Activated T-helper 1 cell treated with anti-CD3 and anti-CD28 coated beads, Interleukin-12 subunit alpha, Interleukin-12 subunit beta, Interleukin-2, Interleukin-4 antibody, amounts not matched to agents 30 ng/mL and 10 ng/mL and 1 ng/mL, durations not matched to agents 14 hours and 24 hours and 36 hours (primary cell): ENCODE data around the gene LIMK2. TPM values are rescaled to one million over a fixed set of nuclear protein-coding genes. Genes with fewer than 3 reads are reported as not detected.
A peak's percentile ranks its signal among the peaks of the same experiment; 100 is the strongest.
"Not testable (repeated sequence)": the region's sequence is repeated elsewhere in the genome, so short reads cannot be mapped to it uniquely, and the experiment has no call there.

ENCODE experiments used
- DNase-seq: peaks from one replicate; pipeline ENCODE4 v3.0.0; 2021; ENCODE audit warnings: low spot score
- H3K27ac Mint-ChIP-seq: one replicate; pipeline ENCODE4 v1.8.0; 2021; ENCODE audit warnings: mild to moderate bottlenecking, mixed read lengths
- H3K27me3 Mint-ChIP-seq: one replicate; pipeline ENCODE4 v1.8.0; 2022; ENCODE audit warnings: mild to moderate bottlenecking, moderate library complexity, mixed read lengths; ENCODE audit not compliant: insufficient read depth
- H3K36me3 Mint-ChIP-seq: one replicate; pipeline ENCODE4 v1.8.0; 2021; ENCODE audit warnings: low read depth, mixed read lengths
- H3K4me1 Mint-ChIP-seq: one replicate; pipeline ENCODE4 v1.8.0; 2021; ENCODE audit warnings: low read depth, mixed read lengths
- H3K4me3 Mint-ChIP-seq: one replicate; pipeline ENCODE4 v1.8.0; 2021; ENCODE audit warnings: mild to moderate bottlenecking, moderate library complexity, mixed read lengths
- H3K9me3 Mint-ChIP-seq: one replicate; pipeline ENCODE4 v1.8.0; 2021; ENCODE audit warnings: mixed read lengths
- intact Hi-C: fragments of 100-400 bp; cut with micrococcal nuclease; formaldehyde crosslinking; loops from one replicate; pipeline ENCODE4 v1.15.1; 2024
- total RNA-seq: library from RNA; stranded (reverse); gene quantifications from 2 replicates; pipeline ENCODE4 v1.2.3, GENCODE V29; 2022

LIMK2 gene
- 39.8 and 40.7 TPM in 2 replicates for total RNA-seq

GRCh38 chr22:31211862-31212730 lies at the start of gene LIMK2:
Gene LIMK2 (plus strand): TSS chr22:31212298. CDS start chr22:31212409, 111 bp downstream.
- intact Hi-C loops, result loop anchor here (1.0 to 10.0 kb wide), 11 partner anchors 17 to 547 kb away; partner anchors contain the start of genes DUSP18, MORC2, PIK3IP1 and PRR14L
- DNase-seq, result peak; percentile 95
- H3K4me1 Mint-ChIP-seq, result peaks cover 54% of the 10 kb centered on the region
- H3K27me3 Mint-ChIP-seq, result no peaks in the 10 kb centered on the region
- no peaks in the 10 kb centered on the region for H3K9me3 Mint-ChIP-seq
- H3K36me3 Mint-ChIP-seq, result peaks cover 15% of the 10 kb centered on the region
- peak within 1 kb of the TSS; percentile 89 for H3K4me3 Mint-ChIP-seq
- H3K27ac Mint-ChIP-seq, result peak within 1 kb of the TSS; percentile 83

GRCh38 chr22:31170971-31171370 lies 41.1 kb upstream of the LIMK2 start:
- DNase-seq, result no peak
- Mint-ChIP-seq H3K27me3 (no peaks in the 10 kb centered on the region), H3K9me3 (no peaks in the 10 kb centered on the region), H3K4me1 (peaks cover 21% of the 10 kb centered on the region), H3K4me3 (no peak overlapping the region), H3K27ac (no peak overlapping the region), H3K36me3 (peaks cover 12% of the 10 kb centered on the region)
- intact Hi-C loops, result no loop called here

GRCh38 chr22:31171734-31172133 lies 40.4 kb upstream of the LIMK2 start:
- H3K27ac Mint-ChIP-seq, H3K4me3 Mint-ChIP-seq, H3K9me3 Mint-ChIP-seq, H3K36me3 Mint-ChIP-seq, DNase-seq, H3K27me3 Mint-ChIP-seq, intact Hi-C loops: not testable (repeated sequence)
- H3K4me1 Mint-ChIP-seq, result peaks cover 21% of the 10 kb centered on the region

- no peaks in the 10 kb centered on the region for H3K27me3 Mint-ChIP-seq
- H3K4me1 Mint-ChIP-seq, result peaks cover 14% of the 10 kb centered on the region
- peak overlapping the region; percentile 64 for H3K27ac Mint-ChIP-seq
- H3K9me3 Mint-ChIP-seq, result no peaks in the 10 kb centered on the region
- intact Hi-C loops, result no loop called here
- no peak for DNase-seq
- no peak overlapping the region for H3K4me3 Mint-ChIP-seq
- peaks cover 11% of the 10 kb centered on the region for H3K36me3 Mint-ChIP-seq
These were observed 38.5 kb upstream of the LIMK2 start for GRCh38 chr22:31173386-31174145.

GRCh38 chr22:31176923-31177322 lies 35.2 kb upstream of the LIMK2 start:
- peaks cover 3% of the 10 kb centered on the region for H3K9me3 Mint-ChIP-seq
- intact Hi-C loops, result no loop called here
- peaks cover 13% of the 10 kb centered on the region for H3K4me1 Mint-ChIP-seq
- peaks cover 23% of the 10 kb centered on the region for H3K36me3 Mint-ChIP-seq
- DNase-seq, result no peak
- no peak overlapping the region for H3K27ac Mint-ChIP-seq
- H3K27me3 Mint-ChIP-seq, result no peaks in the 10 kb centered on the region
- no peak overlapping the region for H3K4me3 Mint-ChIP-seq

GRCh38 chr22:31177420-31178162 lies 34.5 kb upstream of the LIMK2 start:
- no peaks in the 10 kb centered on the region for H3K27me3 Mint-ChIP-seq
- DNase-seq, result no peak
- no peak overlapping the region for H3K27ac Mint-ChIP-seq
- peaks cover 13% of the 10 kb centered on the region for H3K4me1 Mint-ChIP-seq
- H3K36me3 Mint-ChIP-seq, result peaks cover 23% of the 10 kb centered on the region
- H3K4me3 Mint-ChIP-seq, result no peak overlapping the region
- peaks cover 3% of the 10 kb centered on the region for H3K9me3 Mint-ChIP-seq
- intact Hi-C loops, result no loop called here

- H3K36me3 Mint-ChIP-seq, result peaks cover 21% of the 10 kb centered on the region
- H3K27me3 Mint-ChIP-seq, result no peaks in the 10 kb centered on the region
- intact Hi-C loops, result no loop called here
- peaks cover 3% of the 10 kb centered on the region for H3K9me3 Mint-ChIP-seq
- no peak overlapping the region for H3K27ac Mint-ChIP-seq
- H3K4me3 Mint-ChIP-seq, result no peak overlapping the region
- no peak for DNase-seq
- peaks cover 3% of the 10 kb centered on the region for H3K4me1 Mint-ChIP-seq
These were observed 33.2 kb upstream of the LIMK2 start for GRCh38 chr22:31178859-31179258.

- Mint-ChIP-seq H3K4me3 (no peak overlapping the region), H3K9me3 (peaks cover 3% of the 10 kb centered on the region), H3K4me1 (no peaks in the 10 kb centered on the region), H3K36me3 (peaks cover 20% of the 10 kb centered on the region), H3K27ac (no peak overlapping the region), H3K27me3 (no peaks in the 10 kb centered on the region)
- intact Hi-C loops, result no loop called here
- DNase-seq, result no peak
These were observed 32.8 kb upstream of the LIMK2 start for GRCh38 chr22:31179345-31179744.

- H3K4me3 Mint-ChIP-seq, result no peak overlapping the region
- H3K27ac Mint-ChIP-seq, result no peak overlapping the region
- peaks cover 3% of the 10 kb centered on the region for H3K9me3 Mint-ChIP-seq
- intact Hi-C loops, result no loop called here
- no peak for DNase-seq
- peaks cover 9% of the 10 kb centered on the region for H3K36me3 Mint-ChIP-seq
- H3K27me3 Mint-ChIP-seq, result no peaks in the 10 kb centered on the region
- H3K4me1 Mint-ChIP-seq, result no peaks in the 10 kb centered on the region
These were observed 28.1 kb upstream of the LIMK2 start for GRCh38 chr22:31184015-31184414.

- H3K27ac Mint-ChIP-seq, result no peak overlapping the region
These were observed 27.0 kb upstream of the LIMK2 start for GRCh38 chr22:31185056-31185455.

GRCh38 chr22:31187627-31188026 lies 24.5 kb upstream of the LIMK2 start:
- Mint-ChIP-seq H3K36me3 (peaks cover 11% of the 10 kb centered on the region), H3K4me1 (no peaks in the 10 kb centered on the region), H3K9me3 (no peaks in the 10 kb centered on the region), H3K4me3 (no peak overlapping the region), H3K27me3 (no peaks in the 10 kb centered on the region), H3K27ac (peak overlapping the region; percentile 15)
- DNase-seq, result no peak
- intact Hi-C loops, result no loop called here

More at GRCh38 chr22:31185056-31185455, 27.0 kb upstream of the LIMK2 start:
- DNase-seq, result no peak
- intact Hi-C loops, result no loop called here
- Mint-ChIP-seq H3K36me3 (peaks cover 9% of the 10 kb centered on the region), H3K4me3 (no peak overlapping the region), H3K9me3 (peaks cover 3% of the 10 kb centered on the region), H3K4me1 (no peaks in the 10 kb centered on the region), H3K27me3 (no peaks in the 10 kb centered on the region)

GRCh38 chr22:31192513-31192912 lies 19.6 kb upstream of the LIMK2 start:
- H3K4me3 Mint-ChIP-seq, result no peak overlapping the region
- H3K36me3 Mint-ChIP-seq, result peaks cover 29% of the 10 kb centered on the region
- no peak for DNase-seq
- H3K9me3 Mint-ChIP-seq, result no peaks in the 10 kb centered on the region
- H3K27me3 Mint-ChIP-seq, result no peaks in the 10 kb centered on the region
- H3K27ac Mint-ChIP-seq, result no peak overlapping the region
- intact Hi-C loops, result no loop called here
- no peaks in the 10 kb centered on the region for H3K4me1 Mint-ChIP-seq
